SU-DHL-6 (cell line): ENCODE results near the gene TRPM1.

Source experiments
- EZH2phosphoT487 ChIP-seq: fragments of 200-600 bp; sonication (generic), shearing (Covaris generic); conservative IDR thresholded peaks from 2 replicates; pipeline ENCODE4 v1.6.1; 2018; ENCODE audit warnings: mild to moderate bottlenecking, antibody characterized with exemption, low read length, moderate library complexity, mixed read lengths
- TF ChIP-seq, protein P1 (sequence below): fragments of 200-600 bp; sonication (generic); IDR thresholded peaks from one replicate; pipeline ENCODE4 v1.5.1; 2017; ENCODE audit warnings: antibody characterized with exemption, mild to moderate bottlenecking, low read length, moderate library complexity; ENCODE audit not compliant: insufficient read depth, poor library complexity, severe bottlenecking

DNA sequence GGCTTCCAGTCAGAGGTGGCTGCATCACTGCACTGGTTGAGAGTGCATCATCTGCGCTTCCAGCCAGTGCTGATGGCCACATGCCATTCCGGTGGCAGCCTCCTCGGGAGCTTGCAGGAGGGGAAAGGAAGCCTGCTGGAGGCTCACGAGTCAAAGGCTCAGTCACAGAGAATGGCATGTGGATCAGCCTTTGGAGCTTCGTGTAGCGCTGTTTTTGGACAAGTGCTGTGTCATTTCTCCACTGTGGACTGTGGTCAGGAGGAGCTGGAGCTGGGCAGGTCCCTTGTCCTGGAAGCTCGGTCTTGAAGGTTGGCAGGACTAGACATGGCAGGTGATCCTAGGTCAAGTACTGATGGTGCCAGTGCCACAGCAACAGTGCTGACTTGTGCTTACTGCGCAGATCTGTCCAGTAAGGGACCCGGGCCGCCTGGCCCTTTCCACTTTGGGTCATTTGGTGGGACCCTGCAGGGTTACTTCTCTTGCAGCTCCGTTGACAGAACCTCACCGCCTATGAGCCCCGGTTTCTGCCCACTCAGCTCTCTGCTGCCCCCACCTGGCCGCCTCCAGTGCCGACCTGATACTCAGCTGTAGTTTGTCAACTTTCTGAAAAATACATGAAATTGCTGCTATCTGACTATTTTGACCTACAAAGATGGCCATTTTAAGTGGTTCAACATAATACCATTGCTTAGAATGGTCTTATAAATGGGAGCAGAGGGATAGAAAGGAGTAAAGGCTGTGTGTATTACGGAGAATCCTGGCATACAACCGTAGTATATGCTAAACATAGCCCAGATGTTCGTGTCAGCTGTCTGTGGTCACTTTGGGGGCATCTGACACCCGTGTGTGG lies 27.6 kb upstream of the TRPM1 start:
- no peak for TF ChIP-seq EZH2phosphoT487
- TF ChIP-seq, protein P1, sequence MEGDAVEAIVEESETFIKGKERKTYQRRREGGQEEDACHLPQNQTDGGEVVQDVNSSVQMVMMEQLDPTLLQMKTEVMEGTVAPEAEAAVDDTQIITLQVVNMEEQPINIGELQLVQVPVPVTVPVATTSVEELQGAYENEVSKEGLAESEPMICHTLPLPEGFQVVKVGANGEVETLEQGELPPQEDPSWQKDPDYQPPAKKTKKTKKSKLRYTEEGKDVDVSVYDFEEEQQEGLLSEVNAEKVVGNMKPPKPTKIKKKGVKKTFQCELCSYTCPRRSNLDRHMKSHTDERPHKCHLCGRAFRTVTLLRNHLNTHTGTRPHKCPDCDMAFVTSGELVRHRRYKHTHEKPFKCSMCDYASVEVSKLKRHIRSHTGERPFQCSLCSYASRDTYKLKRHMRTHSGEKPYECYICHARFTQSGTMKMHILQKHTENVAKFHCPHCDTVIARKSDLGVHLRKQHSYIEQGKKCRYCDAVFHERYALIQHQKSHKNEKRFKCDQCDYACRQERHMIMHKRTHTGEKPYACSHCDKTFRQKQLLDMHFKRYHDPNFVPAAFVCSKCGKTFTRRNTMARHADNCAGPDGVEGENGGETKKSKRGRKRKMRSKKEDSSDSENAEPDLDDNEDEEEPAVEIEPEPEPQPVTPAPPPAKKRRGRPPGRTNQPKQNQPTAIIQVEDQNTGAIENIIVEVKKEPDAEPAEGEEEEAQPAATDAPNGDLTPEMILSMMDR = peak; percentile 98
